NCI-H1105 (cell line): ENCODE data around the gene CPNE2.
"Not testable (repeated sequence)": the region's sequence is repeated elsewhere in the genome, so short reads cannot be mapped to it uniquely, and the experiment has no call there.

Experiments used
- DNase-seq: peaks from one replicate; lab custom pipeline; 2025; lab: John Stamatoyannopoulos, UW

The CPNE2 gene

GRCh38 chr16:57069635-57070370 is 22.6 kb upstream of the CPNE2 start:
- no peak for DNase-seq

DNA sequence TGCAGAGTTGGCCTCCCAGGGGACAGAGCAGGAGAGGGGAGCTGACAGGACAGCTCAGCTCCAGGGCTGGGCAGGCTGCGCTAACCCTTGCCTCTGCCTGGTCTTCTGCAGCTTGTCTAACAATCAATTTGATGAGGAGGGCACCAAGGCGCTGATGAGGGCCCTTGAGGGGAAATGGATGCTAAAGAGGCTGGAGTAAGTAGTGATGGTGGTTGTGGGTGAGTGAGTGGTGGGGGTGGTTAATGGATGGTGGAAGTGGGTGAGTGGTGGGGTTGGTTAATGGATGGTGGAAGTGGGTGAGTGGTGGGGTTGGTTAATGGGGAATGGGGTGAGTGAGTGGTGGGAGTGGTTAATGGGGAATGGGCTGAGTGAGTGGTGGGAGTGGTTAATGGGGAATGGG is 22.0 kb upstream of the CPNE2 start:
- no peak for DNase-seq

DNA sequence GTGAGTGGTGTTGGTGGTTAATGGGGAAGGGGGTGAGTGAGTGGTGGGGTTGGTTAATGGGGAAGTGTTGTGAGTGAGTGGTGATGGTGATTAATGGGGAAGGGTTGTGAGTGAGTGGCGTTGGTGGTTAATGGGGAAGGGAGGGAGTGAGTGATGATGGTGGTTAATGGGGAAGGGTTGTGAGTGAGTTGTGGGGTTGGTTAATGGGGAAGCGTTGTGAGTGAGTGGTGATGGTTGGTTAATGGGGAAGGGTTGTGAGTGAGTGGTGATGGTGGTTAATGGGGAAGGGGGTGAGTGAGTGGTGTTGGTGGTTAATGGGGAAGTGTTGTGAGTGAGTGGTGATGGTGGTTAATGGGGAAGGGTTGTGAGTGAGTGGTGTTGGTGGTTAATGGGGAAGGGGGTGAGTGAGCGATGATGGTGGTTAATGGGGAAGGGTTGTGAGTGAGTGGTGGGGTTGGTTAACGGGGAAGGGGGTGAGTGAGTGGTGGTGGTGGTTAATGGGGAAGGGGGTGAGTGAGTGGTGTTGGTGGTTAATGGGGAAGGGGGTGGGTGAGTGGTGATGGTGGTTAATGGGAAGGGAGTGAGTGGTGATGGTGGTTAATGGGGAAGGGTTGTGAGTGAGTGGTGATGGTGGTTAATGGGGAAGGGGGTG is 21.2 kb upstream of the CPNE2 start:
- DNase-seq = not testable (repeated sequence)

DNA sequence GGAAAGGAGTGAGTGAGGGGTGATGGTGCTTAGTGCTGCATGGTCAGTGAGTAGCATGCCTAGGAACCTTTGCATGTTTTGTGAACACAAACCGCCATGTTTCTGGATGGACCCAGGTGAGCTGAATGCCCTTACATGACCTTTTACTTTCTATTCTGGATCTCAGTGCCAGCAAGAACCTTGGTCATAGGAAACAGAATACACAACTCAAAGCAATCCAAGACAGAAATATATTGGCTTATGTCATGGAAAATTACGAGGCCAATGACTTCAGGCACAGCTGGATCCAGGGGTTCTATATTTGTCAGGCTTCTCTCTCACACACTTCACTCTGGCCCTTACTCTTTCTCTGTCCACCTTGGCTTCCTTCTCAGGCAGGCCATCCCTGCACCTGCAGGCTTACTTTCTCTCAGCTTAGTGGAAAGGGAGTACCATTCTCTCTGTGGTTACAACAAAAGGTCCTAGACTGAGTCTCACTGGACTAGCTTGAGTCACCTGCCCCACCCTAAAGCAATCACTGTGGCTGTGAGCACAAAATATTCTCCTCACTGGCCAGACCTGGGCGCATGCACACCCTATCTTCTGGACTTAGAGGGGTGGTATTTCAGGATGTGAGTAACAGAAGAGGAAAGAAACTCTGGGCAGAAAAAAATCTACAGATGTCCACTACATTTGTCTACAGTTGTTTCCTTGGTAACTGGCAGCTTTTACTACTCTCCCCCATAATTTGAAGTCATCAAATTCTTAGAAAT is 20.4 kb upstream of the CPNE2 start:
- no peak for DNase-seq

GRCh38 chr16:57072616-57073275 is 19.6 kb upstream of the CPNE2 start:
- no peak for DNase-seq

GRCh38 chr16:57077714-57078113 is 14.7 kb upstream of the CPNE2 start:
- DNase-seq = no peak

DNA sequence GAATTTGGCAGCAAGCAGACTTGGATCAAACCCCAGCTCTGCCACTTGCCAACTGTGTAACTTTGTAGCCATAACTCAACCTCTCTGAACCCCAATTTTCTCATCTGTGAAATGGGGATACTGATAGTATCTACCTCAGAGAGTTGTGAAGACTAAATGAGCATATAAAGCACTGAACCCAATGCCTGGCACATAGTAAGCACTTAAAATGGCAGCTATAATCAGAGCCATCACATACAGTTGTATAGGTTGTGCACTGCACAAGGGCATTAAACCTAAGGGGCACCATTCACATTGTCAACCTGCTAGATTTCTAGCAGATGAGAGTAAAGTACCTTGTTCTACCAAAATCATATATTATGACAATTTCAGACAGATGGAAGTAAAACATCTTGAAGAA is 10.6 kb upstream of the CPNE2 start:
- DNase-seq = no peak

GRCh38 chr16:57082664-57083063 is 9.7 kb upstream of the CPNE2 start:
- DNase-seq = no peak

- no peak for DNase-seq
Observed at GRCh38 chr16:57083485-57084126, 8.8 kb upstream of the CPNE2 start.

DNA sequence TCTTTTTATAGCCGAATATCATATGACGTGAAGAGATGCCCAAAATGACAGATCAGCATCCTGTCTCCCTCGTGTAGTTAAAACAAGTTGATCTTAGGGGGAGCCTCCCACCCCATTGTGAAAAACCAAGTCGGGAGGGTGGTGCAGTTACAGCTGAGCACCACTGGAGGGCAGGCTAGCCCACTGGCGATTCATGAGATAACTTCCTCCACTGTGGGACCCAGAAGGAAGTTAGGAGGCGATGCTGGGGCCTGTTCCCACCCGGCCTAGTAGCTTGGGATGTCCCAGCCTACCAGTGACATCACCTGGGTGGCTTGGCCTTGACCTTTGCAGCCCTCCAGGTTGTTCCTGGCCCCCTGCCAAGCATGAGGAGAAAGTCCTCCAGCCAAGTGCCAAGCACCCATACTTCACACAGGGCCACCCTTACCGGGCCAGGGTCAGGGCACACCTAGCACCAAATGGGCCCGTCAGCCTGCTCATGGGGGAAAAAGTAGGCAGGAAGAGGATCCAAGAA is 8.1 kb upstream of the CPNE2 start:
- DNase-seq = peak; percentile 19

GRCh38 chr16:57084996-57085395 is 7.4 kb upstream of the CPNE2 start:
- DNase-seq = no peak

GRCh38 chr16:57087003-57087402 is 5.4 kb upstream of the CPNE2 start:
- no peak for DNase-seq

GRCh38 chr16:57089406-57089805 is 3.0 kb upstream of the CPNE2 start:
- peak; percentile 4 for DNase-seq

DNA sequence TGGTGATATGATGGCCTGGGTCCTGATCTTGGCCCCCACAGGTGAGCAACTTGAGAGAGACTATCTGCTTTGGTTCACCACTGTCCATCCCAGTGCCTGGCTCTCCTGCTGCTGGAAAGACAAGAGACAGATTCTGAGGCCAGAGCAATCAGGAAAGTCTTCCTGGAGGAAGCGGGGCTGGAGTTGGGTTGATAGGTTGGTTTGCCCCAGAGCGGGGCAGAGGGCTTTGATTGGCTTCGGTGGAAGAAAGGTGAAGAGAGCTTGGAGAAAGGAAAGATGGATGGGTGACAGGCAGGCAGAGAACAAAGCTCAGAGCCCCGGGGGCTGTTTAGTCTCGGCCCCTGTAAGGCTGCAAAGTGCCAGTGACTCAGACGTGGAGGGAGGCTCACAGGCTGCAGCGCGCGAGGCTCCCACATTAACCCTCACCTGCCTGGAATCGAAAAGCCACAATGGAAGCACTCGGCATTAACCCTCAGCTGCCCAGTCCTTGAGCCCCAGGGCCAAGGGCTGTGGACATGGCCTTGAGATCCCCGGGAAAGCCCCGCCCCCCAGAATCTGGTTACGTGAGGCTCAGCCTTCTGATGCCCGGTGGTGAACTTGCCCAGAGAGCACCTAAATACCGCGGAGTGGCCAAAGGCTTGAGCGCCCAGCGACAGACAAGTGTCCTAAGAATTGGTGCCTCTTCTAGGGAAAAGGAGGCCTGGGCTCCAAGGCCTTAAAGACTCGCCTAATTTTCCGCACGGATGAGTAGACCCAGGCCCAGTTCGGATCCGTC is 996 bp upstream of the CPNE2 start:
- DNase-seq = no peak

DNA sequence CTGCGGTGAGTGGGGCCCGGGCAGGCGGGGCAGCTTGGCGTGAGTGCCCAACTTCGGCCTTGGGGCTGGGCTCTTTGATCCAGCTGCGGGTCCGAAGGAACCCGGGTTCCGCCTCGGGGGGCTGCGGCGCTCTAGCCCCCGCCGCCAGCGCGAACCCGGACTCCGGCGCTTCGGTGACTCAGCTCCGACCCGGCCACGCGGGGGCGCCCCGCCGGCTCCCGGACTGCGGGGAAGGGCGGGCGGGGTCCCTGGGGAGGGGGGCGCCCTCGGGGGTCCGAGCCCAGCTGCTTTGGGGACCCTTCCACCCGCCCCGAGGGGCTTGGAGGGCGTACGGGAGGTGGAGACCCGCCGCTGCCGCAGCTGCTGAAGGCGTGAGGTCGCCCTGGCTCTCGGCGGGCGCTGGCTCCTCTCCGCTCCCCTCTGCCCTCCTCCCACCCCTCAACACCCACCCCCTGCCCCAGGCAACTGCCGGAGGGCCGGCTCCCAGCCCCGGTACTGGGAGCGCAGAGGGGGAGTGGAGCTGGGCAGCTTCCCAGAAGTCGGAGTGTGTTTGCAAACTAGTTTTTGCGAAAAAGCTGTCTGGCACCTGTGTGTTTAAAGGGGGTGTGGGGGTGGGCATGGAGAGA is 516 bp downstream of the CPNE2 start:
- DNase-seq = peak; percentile 15

DNA sequence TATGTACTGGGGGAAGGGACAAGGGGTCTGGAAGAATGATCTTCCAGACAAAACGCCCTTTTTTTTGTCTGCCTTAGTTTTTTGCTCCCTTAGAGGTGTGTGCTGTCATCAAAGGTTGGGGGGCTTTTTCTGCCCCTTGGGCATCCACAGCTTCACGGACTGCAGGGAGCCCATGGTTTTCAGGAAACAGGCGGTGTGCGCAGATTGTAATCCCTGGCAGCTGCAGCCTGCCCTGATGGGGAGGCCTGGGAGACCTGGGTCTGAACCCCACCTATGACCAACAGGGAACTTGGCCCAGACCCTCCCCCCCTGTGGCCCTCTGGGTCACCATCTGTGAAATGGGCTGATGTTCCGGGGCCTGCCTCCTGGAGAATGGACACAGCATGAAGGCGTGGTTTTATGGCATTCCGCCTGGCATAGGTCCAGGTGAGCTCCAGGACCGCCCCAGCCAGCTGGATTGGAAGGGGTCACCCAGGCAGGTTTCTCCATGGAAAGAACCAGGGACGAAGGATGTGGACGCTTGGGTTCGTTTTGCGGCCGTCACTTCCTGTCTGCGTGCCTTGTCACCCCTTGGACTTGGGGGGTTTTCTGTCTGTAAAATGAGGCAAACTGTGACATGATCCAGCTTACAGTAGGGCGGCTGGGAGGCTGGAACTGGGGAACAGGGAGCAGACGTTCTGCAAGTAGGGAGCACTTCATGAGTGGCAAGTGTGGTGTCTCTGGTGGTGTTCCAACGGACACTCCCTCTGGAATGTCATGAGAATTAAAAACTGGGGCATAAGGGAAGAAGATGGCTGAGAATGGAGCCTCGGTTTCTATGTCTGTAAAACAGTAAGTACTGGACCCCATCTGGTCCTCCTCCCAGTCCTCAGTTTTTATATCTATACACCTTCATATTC is 1.5 kb downstream of the CPNE2 start:
- DNase-seq = no peak

DNA sequence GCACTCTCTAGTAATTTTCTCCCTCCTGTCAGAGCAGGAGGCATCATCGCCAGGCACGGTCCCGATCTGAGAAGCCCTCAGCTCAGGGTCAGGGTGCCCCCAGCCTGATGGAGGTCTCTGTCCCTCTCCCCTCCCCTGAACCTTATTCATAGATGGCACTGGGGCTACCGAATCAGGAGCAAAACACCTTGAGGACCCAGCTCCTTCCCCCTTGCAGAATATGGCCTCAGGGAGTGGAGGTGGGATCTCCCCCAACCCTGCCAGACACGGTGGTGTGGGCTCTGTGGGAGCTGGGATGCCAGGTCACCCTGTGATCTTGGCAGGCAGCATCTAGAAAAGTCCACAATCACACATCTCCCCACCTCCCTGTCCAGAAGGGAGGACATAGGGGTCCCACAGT is 2.5 kb downstream of the CPNE2 start:
- no peak for DNase-seq

DNA sequence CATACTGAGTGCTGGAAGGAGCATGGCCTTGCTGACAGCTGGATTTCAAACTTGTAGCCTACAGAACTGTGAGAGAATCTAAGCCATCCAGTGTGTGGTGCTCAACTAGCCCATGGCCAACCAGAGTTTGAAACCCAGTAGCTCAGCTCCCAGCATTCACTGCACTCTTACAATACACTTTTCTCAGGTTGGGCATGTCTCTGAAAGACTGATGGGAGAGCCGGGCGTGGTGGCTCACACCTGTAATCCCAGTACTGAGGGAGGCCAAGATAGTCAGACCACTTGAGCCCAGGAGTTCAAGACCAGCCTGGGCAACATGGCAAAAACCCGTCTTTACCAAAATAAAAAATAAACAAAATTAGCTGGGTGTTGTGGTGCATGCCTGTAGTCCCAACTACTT is 3.8 kb downstream of the CPNE2 start:
- no peak for DNase-seq

- no peak for DNase-seq
Observed at GRCh38 chr16:57096793-57097192, 4.4 kb downstream of the CPNE2 start.
